Measurements from ENCODE around the gene MCUB.

DNA sequence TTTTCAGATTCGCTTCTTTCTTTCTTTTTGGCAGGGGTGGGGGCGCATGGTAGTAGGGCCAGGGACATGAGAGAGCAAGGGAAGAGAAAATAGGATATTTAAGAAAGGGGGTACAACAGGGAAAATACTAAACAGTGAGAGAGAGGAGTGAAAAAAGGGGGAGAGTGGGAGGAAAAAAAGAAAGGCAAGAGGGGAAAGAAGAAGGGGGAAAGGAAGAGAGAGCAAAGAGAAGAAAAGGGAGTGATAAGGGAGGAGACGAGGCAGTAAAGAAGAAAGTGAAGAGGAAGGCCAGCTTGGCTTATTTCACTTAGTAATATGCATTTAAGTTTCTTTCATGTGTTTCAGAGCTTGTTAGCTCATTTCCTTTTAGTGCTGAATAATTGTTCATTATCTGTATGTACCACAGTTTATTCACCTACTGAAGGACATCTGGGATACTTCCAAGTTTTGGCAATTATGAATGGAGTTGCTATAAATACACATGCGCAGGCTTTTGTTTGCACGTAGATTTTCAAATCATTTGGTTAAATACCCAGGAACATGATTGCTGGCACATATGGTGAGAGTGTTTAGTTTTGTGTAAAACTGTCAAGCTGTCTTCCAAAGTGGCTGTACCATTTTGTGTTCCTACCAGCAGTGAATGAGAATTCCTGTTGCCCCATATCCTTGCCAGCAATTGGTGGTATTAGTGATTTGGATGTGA, 105.9 kb downstream of the MCUB start:
- no peak for TF ChIP-seq POLR2A (IDR thresholded peaks at IDR 0.05; ENCODE audit: borderline replicate concordance, extremely low read depth, insufficient read depth, insufficient read length)
- no peak for TF ChIP-seq TCF7L2 (IDR thresholded peaks at IDR 0.05; ENCODE audit: borderline replicate concordance, extremely low read depth, insufficient read depth, insufficient read length)
- TF ChIP-seq, protein P1, sequence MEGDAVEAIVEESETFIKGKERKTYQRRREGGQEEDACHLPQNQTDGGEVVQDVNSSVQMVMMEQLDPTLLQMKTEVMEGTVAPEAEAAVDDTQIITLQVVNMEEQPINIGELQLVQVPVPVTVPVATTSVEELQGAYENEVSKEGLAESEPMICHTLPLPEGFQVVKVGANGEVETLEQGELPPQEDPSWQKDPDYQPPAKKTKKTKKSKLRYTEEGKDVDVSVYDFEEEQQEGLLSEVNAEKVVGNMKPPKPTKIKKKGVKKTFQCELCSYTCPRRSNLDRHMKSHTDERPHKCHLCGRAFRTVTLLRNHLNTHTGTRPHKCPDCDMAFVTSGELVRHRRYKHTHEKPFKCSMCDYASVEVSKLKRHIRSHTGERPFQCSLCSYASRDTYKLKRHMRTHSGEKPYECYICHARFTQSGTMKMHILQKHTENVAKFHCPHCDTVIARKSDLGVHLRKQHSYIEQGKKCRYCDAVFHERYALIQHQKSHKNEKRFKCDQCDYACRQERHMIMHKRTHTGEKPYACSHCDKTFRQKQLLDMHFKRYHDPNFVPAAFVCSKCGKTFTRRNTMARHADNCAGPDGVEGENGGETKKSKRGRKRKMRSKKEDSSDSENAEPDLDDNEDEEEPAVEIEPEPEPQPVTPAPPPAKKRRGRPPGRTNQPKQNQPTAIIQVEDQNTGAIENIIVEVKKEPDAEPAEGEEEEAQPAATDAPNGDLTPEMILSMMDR (IDR thresholded peaks at IDR 0.05 in 2 of 3, conservative IDR thresholded peaks at IDR 0.05 in 1 of 3; ENCODE audit: borderline replicate concordance in 1 of 3, insufficient read depth in 1 of 3, low read depth in 2 of 3, low read length in 2 of 3) = no peak
- no peak for TF ChIP-seq POLR2AphosphoS5 (IDR thresholded peaks at IDR 0.05; ENCODE audit: low read depth, low read length)
- TF ChIP-seq EZH2phosphoT487 (IDR thresholded peaks at IDR 0.05; ENCODE audit: borderline replicate concordance) = no peak
- TF ChIP-seq, protein P2, sequence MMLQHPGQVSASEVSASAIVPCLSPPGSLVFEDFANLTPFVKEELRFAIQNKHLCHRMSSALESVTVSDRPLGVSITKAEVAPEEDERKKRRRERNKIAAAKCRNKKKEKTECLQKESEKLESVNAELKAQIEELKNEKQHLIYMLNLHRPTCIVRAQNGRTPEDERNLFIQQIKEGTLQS (IDR thresholded peaks at IDR 0.05) = no peak
- TF ChIP-seq, protein P3, sequence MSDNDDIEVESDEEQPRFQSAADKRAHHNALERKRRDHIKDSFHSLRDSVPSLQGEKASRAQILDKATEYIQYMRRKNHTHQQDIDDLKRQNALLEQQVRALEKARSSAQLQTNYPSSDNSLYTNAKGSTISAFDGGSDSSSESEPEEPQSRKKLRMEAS (IDR thresholded peaks at IDR 0.05) = no peak
